DOHH2 (cell line): ENCODE measurements around the gene CNOT6.

ENCODE experiments used
- H3F3A ChIP-seq: fragments of 200-600 bp; sonication (generic), shearing (Covaris generic); 2 replicates; pipeline ENCODE4 v1.6.0; 2016; ENCODE audit warnings: antibody characterized with exemption, mild to moderate bottlenecking; ENCODE audit not compliant: control insufficient read depth, insufficient read depth
- H3K27ac ChIP-seq: fragments of 200-600 bp; sonication (generic); 2 replicates; pipeline ENCODE4 v1.5.1; 2014; ENCODE audit warnings: low read depth, mild to moderate bottlenecking, low read length, moderate library complexity
- H3K27me3 ChIP-seq: fragments of 200-600 bp; sonication (generic); 2 replicates; pipeline ENCODE4 v1.6.1; 2014; ENCODE audit warnings: mild to moderate bottlenecking, low read length, mixed read lengths; ENCODE audit not compliant: control insufficient read depth
- H3K36me3 ChIP-seq: fragments of 200-600 bp; sonication (generic); 2 replicates; pipeline ENCODE4 v1.6.1; 2014; ENCODE audit warnings: mild to moderate bottlenecking, low read length, moderate library complexity, mixed read lengths; ENCODE audit not compliant: control insufficient read depth
- H3K4me1 ChIP-seq: fragments of 200-600 bp; sonication (generic); 2 replicates; pipeline ENCODE4 v1.6.1; 2014; ENCODE audit warnings: mild to moderate bottlenecking, low read length, mixed read lengths; ENCODE audit not compliant: control insufficient read depth
- H3K4me2 ChIP-seq: fragments of 200-600 bp; sonication (generic); 2 replicates; pipeline ENCODE4 v1.6.0; 2014; ENCODE audit warnings: mild to moderate bottlenecking, low read length, moderate library complexity
- H3K4me3 ChIP-seq: fragments of 200-600 bp; sonication (generic); 2 replicates; pipeline ENCODE4 v1.5.1; 2014; ENCODE audit warnings: mild to moderate bottlenecking, low read length, mixed read lengths
- H3K79me2 ChIP-seq: fragments of 200-600 bp; sonication (generic); 2 replicates; pipeline ENCODE4 v1.6.1; 2014; ENCODE audit warnings: mild to moderate bottlenecking, low read length, mixed read lengths; ENCODE audit not compliant: control insufficient read depth
- H3K9me2 ChIP-seq: fragments of 200-600 bp; sonication (generic); replicated peaks from 2 replicates; pipeline ENCODE4 v1.6.1; 2014; ENCODE audit warnings: mild to moderate bottlenecking, low read length, mixed read lengths; ENCODE audit not compliant: control insufficient read depth
- H3K9me3 ChIP-seq: fragments of 200-600 bp; sonication (generic); 2 replicates; pipeline ENCODE4 v1.6.1; 2014; ENCODE audit warnings: antibody characterized with exemption, low read length, mixed read lengths; ENCODE audit not compliant: control insufficient read depth, insufficient read depth
- H4K20me1 ChIP-seq: fragments of 200-600 bp; sonication (generic); 2 replicates; pipeline ENCODE4 v1.6.0; 2014; ENCODE audit warnings: low read depth, mild to moderate bottlenecking, antibody characterized with exemption, low read length, moderate library complexity; ENCODE audit not compliant: control insufficient read depth, insufficient read depth
- CTCF ChIP-seq: fragments of 200-600 bp; sonication (generic); IDR thresholded peaks from one replicate; pipeline ENCODE4 v1.5.1; 2014; ENCODE audit warnings: antibody characterized with exemption, mild to moderate bottlenecking, low read depth, low read length; ENCODE audit not compliant: poor library complexity, severe bottlenecking
- EZH2phosphoT487 ChIP-seq: fragments of 200-600 bp; sonication (generic); IDR thresholded peaks from 2 replicates; pipeline ENCODE4 v1.6.1; 2017; ENCODE audit warnings: borderline replicate concordance, mild to moderate bottlenecking, antibody characterized with exemption, low read length, moderate library complexity, mixed read lengths

The CNOT6 gene

DNA sequence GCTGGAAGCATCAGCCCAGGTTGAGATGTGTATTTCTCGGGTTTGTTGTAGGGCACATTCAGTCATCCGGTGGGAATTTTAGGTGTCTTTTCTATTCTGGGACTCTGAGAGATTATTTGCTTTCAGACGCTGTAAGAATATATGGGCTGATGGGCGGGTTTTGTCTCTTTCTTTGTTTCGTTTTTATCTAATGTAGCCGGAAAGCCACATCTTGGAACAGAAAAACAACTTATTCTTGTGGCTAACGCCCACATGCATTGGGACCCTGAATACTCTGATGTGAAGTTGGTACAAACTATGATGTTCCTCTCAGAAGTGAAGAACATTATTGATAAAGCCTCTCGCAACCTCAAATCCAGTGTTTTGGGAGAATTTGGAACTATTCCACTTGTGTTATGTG, 74.7 kb downstream of the CNOT6 start:
- Histone ChIP-seq H3K9me2 (no peaks in the 10 kb centered on the region), H3K27ac (no peak overlapping the region), H3K36me3 (peaks cover 72% of the 10 kb centered on the region), H3K4me1 (no peaks in the 10 kb centered on the region), H3K27me3 (no peaks in the 10 kb centered on the region), H4K20me1 (no peaks in the 10 kb centered on the region), H3F3A (no peaks in the 10 kb centered on the region), H3K9me3 (no peaks in the 10 kb centered on the region), H3K4me3 (no peak overlapping the region), H3K79me2 (no peaks in the 10 kb centered on the region), H3K4me2 (no peak overlapping the region)
- TF ChIP-seq EZH2phosphoT487, result no peak
- no peak for TF ChIP-seq CTCF

DNA sequence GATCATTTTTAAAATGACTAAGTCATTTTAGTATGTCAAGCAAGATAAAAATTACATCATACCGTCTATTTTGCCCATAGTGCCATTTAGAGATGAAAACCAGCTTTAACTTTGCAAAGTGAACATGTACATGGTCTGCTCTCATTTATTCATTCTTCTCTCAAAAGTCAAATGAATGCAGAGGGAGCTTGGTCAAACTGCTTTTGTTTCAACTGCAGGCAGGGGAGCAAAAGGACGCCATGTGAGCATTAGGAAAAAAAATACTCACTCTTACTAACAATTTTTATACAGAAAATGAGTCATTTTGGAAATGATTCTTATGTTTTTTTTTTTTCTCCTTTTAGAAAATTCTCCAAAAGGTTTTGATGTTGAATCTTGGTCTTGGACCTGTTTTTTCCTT, 81.4 kb downstream of the CNOT6 start:
- Histone ChIP-seq H3K27me3 (no peaks in the 10 kb centered on the region), H3K27ac (no peak overlapping the region), H3F3A (no peaks in the 10 kb centered on the region), H3K9me3 (no peaks in the 10 kb centered on the region), H3K4me1 (no peaks in the 10 kb centered on the region), H3K4me2 (no peak overlapping the region), H3K4me3 (no peak overlapping the region), H3K36me3 (peaks cover 56% of the 10 kb centered on the region), H3K9me2 (no peaks in the 10 kb centered on the region), H3K79me2 (no peaks in the 10 kb centered on the region), H4K20me1 (no peaks in the 10 kb centered on the region)
- no peak for TF ChIP-seq CTCF

DNA sequence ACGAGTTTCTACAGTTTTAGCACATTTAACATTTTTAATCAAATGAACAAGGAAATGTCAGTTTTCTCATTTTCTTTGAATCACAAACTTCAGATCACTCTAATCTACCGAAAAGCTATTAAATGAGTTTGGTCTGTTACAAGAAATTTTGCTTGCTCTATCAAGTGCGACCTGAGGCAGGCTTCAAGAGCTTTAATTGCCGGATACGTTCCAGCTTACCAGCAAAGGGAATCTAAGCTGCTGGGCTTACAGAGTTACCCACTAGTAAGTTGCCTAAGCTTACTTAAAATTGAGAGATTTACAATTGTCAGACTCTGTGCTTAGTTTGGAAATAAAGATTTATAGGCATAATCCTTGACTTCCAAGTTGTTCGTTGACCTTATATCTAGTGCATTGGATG, 86.5 kb downstream of the CNOT6 start:
- H3K4me1 ChIP-seq, result no peaks in the 10 kb centered on the region
- H3F3A ChIP-seq, result no peaks in the 10 kb centered on the region
- TF ChIP-seq EZH2phosphoT487 (no peak), CTCF (no peak)
- no peak overlapping the region for H3K27ac ChIP-seq
- 0 out of 2 replicates have a peak, but pooled peaks cover 3% of the 10 kb centered on the region for H3K27me3 ChIP-seq
- no peaks in the 10 kb centered on the region for H3K9me3 ChIP-seq
- no peaks in the 10 kb centered on the region for H3K79me2 ChIP-seq
- H3K9me2 ChIP-seq, result no peaks in the 10 kb centered on the region
- H4K20me1 ChIP-seq, result no peaks in the 10 kb centered on the region
- H3K36me3 ChIP-seq, result peaks cover 19% of the 10 kb centered on the region
- H3K4me3 ChIP-seq, result no peak overlapping the region
- no peak overlapping the region for H3K4me2 ChIP-seq

DNA sequence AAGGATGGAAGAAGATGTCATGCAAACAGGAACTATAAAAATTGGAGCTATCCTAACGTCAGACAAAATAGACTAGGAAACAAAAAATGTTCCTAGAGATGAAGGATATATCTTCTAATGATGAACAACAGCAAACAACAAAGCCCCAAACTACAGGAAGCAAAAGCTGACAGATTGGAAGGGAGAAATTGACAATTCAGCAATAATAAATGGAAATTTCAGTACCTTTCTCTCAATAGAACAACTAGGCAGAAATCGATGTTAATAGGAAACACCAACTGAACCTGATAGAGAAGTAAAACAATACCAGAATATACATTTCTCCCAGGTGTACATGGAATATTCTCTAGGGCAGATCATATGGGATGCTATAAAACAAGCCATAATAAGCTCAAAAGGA, 89.6 kb downstream of the CNOT6 start:
- Histone ChIP-seq H3K4me3 (no peak overlapping the region), H3K27ac (no peak overlapping the region), H3K27me3 (0 out of 2 replicates have a peak, but pooled peaks cover 3% of the 10 kb centered on the region), H3K4me2 (no peak overlapping the region), H3K9me3 (no peaks in the 10 kb centered on the region), H3K79me2 (no peaks in the 10 kb centered on the region), H3K4me1 (no peaks in the 10 kb centered on the region), H3K9me2 (no peaks in the 10 kb centered on the region), H4K20me1 (no peaks in the 10 kb centered on the region), H3K36me3 (no peaks in the 10 kb centered on the region), H3F3A (no peaks in the 10 kb centered on the region)
- TF ChIP-seq CTCF (no peak), EZH2phosphoT487 (no peak)
